NCI-H187 (cell line): ENCODE measurements around the gene PNPO.

Experiments
- DNase-seq, 2 experiments: peaks; one replicate each; lab custom pipeline; 2025; lab: John Stamatoyannopoulos, UW

The PNPO gene

GRCh38 chr17:47998044-47998443, 56.7 kb downstream of the PNPO start:
- DNase-seq: no peak
